H9 (cell line): ENCODE data around the gene CEP350. TPM values are rescaled to one million over a fixed set of nuclear protein-coding genes. Genes with fewer than 3 reads are reported as not detected.

Experiments
- DNase-seq: peaks from one replicate; pipeline ENCODE4 v3.0.0-alpha.2; 2017
- H2AFZ ChIP-seq: one replicate; pipeline ENCODE4 v1.6.1; 2013; ENCODE audit warnings: mild to moderate bottlenecking, low read length, control low read depth, moderate library complexity
- H2AK5ac ChIP-seq: 2 replicates; pipeline ENCODE4 v1.6.1; 2013; ENCODE audit warnings: low read length, control low read depth, mixed read lengths; ENCODE audit not compliant: insufficient read length
- H2BK120ac ChIP-seq: one replicate; pipeline ENCODE4 v1.6.1; 2013; ENCODE audit warnings: low read depth, mild to moderate bottlenecking, low read length, control low read depth, inconsistent platforms; ENCODE audit not compliant: poor library complexity, severe bottlenecking
- H2BK12ac ChIP-seq: 2 replicates; pipeline ENCODE4 v1.6.1; 2013; ENCODE audit warnings: low read length, control low read depth, mixed read lengths, low read depth; ENCODE audit not compliant: insufficient read length
- H2BK15ac ChIP-seq: 2 replicates; pipeline ENCODE4 v1.6.1; 2013; ENCODE audit warnings: low read depth, low read length, control low read depth
- H2BK20ac ChIP-seq: one replicate; pipeline ENCODE4 v1.6.1; 2013; ENCODE audit warnings: low read depth, mild to moderate bottlenecking, low read length, control low read depth, inconsistent platforms; ENCODE audit not compliant: poor library complexity, severe bottlenecking
- H2BK5ac ChIP-seq: 2 replicates; pipeline ENCODE4 v1.6.1; 2013; ENCODE audit warnings: low read length, control low read depth, mixed read lengths; ENCODE audit not compliant: insufficient read length
- H3K14ac ChIP-seq: 2 replicates; pipeline ENCODE4 v1.6.1; 2013; ENCODE audit warnings: low read length, control low read depth; ENCODE audit not compliant: insufficient read depth
- H3K18ac ChIP-seq: 2 replicates; pipeline ENCODE4 v1.6.1; 2013; ENCODE audit warnings: low read depth, mild to moderate bottlenecking, mixed read lengths, low read length, control low read depth; ENCODE audit not compliant: insufficient read length
- H3K23ac ChIP-seq: 2 replicates; pipeline ENCODE4 v1.6.1; 2013; ENCODE audit warnings: low read length, control low read depth, mixed read lengths, low read depth; ENCODE audit not compliant: insufficient read length
- H3K23me2 ChIP-seq: 2 replicates; pipeline ENCODE4 v1.6.1; 2013; ENCODE audit warnings: low read depth, mild to moderate bottlenecking, mixed read lengths, low read length, control low read depth; ENCODE audit not compliant: insufficient read length, poor library complexity, severe bottlenecking
- H3K27ac ChIP-seq: 2 replicates; pipeline ENCODE4 v1.5.1; 2013; ENCODE audit warnings: low read length, control low read depth, mixed read lengths, low read depth; ENCODE audit not compliant: insufficient read length
- H3K27me3 ChIP-seq: 2 replicates; pipeline ENCODE4 v1.6.1; 2013; ENCODE audit warnings: low read length, control low read depth, inconsistent platforms; ENCODE audit not compliant: insufficient read depth
- H3K4ac ChIP-seq: 2 replicates; pipeline ENCODE4 v1.6.1; 2013; ENCODE audit warnings: low read depth, mild to moderate bottlenecking, control low read depth, inconsistent platforms, low read length, moderate library complexity
- H3K4me1 ChIP-seq: 2 replicates; pipeline ENCODE4 v1.6.1; 2013; ENCODE audit warnings: low read length, control low read depth, inconsistent platforms; ENCODE audit not compliant: insufficient read depth
- H3K4me2 ChIP-seq: 2 replicates; pipeline ENCODE4 v1.6.1; 2013; ENCODE audit warnings: low read length, control low read depth, mixed read lengths; ENCODE audit not compliant: insufficient read length, insufficient read depth
- H3K56ac ChIP-seq: 2 replicates; pipeline ENCODE4 v1.6.1; 2013; ENCODE audit warnings: low read depth, mild to moderate bottlenecking, mixed read lengths, low read length, control low read depth; ENCODE audit not compliant: insufficient read length
- H3K79me1 ChIP-seq: 2 replicates; pipeline ENCODE4 v1.6.1; 2013; ENCODE audit warnings: low read depth, mild to moderate bottlenecking, moderate library complexity, low read length, control low read depth, inconsistent platforms; ENCODE audit not compliant: insufficient read depth, poor library complexity, severe bottlenecking
- H3K79me2 ChIP-seq: 2 replicates; pipeline ENCODE4 v1.6.1; 2013; ENCODE audit warnings: low read length, control low read depth, inconsistent platforms; ENCODE audit not compliant: insufficient read depth
- H3K9ac ChIP-seq: 2 replicates; pipeline ENCODE4 v1.6.1; 2013; ENCODE audit warnings: low read length, control low read depth, mixed read lengths; ENCODE audit not compliant: insufficient read length; ENCODE audit errors: extremely low read depth
- H3K9me3 ChIP-seq: one replicate; pipeline ENCODE4 v1.6.1; 2013; ENCODE audit warnings: low read depth, low read length, inconsistent platforms; ENCODE audit not compliant: control insufficient read depth
- H3T11ph ChIP-seq: one replicate; pipeline ENCODE4 v1.6.1; 2013; ENCODE audit warnings: mild to moderate bottlenecking, low read length, control low read depth, inconsistent platforms
- H4K20me1 ChIP-seq: one replicate; pipeline ENCODE4 v1.6.1; 2013; ENCODE audit not compliant: control insufficient read depth, insufficient read length, insufficient read depth
- H4K5ac ChIP-seq: 2 replicates; pipeline ENCODE4 v1.6.1; 2013; ENCODE audit warnings: low read depth, mild to moderate bottlenecking, mixed read lengths, low read length, control low read depth; ENCODE audit not compliant: insufficient read length
- H4K8ac ChIP-seq: replicated peaks from 2 replicates; pipeline ENCODE4 v1.6.1; 2013; ENCODE audit warnings: low read length, control low read depth, mixed read lengths, low read depth; ENCODE audit not compliant: insufficient read length
- H4K91ac ChIP-seq: 2 replicates; pipeline ENCODE4 v1.6.1; 2013; ENCODE audit warnings: low read depth, mild to moderate bottlenecking, moderate library complexity, mixed read lengths, low read length, control low read depth; ENCODE audit not compliant: insufficient read length
- H3K27ac Mint-ChIP-seq, 3 experiments: 2 replicates in 2 of 3; 3 replicates in 1 of 3; pipeline ENCODE4 v1.8.0; 2020 to 2021; ENCODE audit warnings: mixed read lengths in 3 of 3, mild to moderate bottlenecking in 1 of 3, moderate library complexity in 1 of 3
- H3K27me3 Mint-ChIP-seq: 2 replicates; pipeline ENCODE4 v1.8.0; 2021; ENCODE audit warnings: low read depth, mild to moderate bottlenecking, moderate library complexity, mixed read lengths
- H3K36me3 Mint-ChIP-seq, 3 experiments: 2 replicates in 2 of 3; 3 replicates in 1 of 3; pipeline ENCODE4 v1.8.0; 2020 to 2021; ENCODE audit warnings: low read depth in 3 of 3, mixed read lengths in 3 of 3; ENCODE audit not compliant: insufficient read depth in 1 of 3
- H3K4me1 Mint-ChIP-seq, 2 experiments: 2 replicates each; pipeline ENCODE4 v1.8.0; 2020; ENCODE audit warnings: mixed read lengths in 2 of 2
- H3K4me3 Mint-ChIP-seq, 2 experiments: 2 replicates in 1 of 2; 3 replicates in 1 of 2; pipeline ENCODE4 v1.8.0; 2020 to 2021; ENCODE audit warnings: mild to moderate bottlenecking in 2 of 2, mixed read lengths in 2 of 2, moderate library complexity in 1 of 2
- H3K9me3 Mint-ChIP-seq, 2 experiments: 2 replicates in 1 of 2; 3 replicates in 1 of 2; pipeline ENCODE4 v1.8.0; 2020; ENCODE audit warnings: mild to moderate bottlenecking in 2 of 2, mixed read lengths in 2 of 2, moderate library complexity in 1 of 2
- CTCF ChIP-seq: fragments of 200-600 bp; sonication (generic); conservative IDR thresholded peaks from 3 replicates; pipeline ENCODE4 v1.8.0; 2021; ENCODE audit warnings: antibody characterized with exemption, mild to moderate bottlenecking
- WGBS: extraction: QIAGEN DNeasy Blood & Tissue Kit; methylation state at CpG from one replicate; pipeline ENCODE4 v1.1.7; 2013; ENCODE audit warnings: missing lambda C conversion rate, low lambda C conversion rate, mixed read lengths; ENCODE audit not compliant: insufficient read length; ENCODE audit errors: extremely low coverage; 5-methylcytosine and 5-hydroxymethylcytosine counted together
- total RNA-seq: library from RNA; stranded (reverse); gene quantifications from 2 replicates; pipeline ENCODE4 v1.2.1, GENCODE V29; 2021

The CEP350 gene
- total RNA-seq, 1 experiment from 2014 or later, result 39.2 TPM

GRCh38 chr1:180112091-180112490 is 157.5 kb downstream of the CEP350 start:
- no peak overlapping the region for H2AFZ ChIP-seq
- no peak overlapping the region for H2BK20ac ChIP-seq
- H2AK5ac ChIP-seq, result no peak overlapping the region
- H4K5ac ChIP-seq, result no peak overlapping the region
- H3K23me2 ChIP-seq, result no peaks in the 10 kb centered on the region
- TF ChIP-seq CTCF, result no peak
- H3K4me1 Mint-ChIP-seq, result no peaks in the 10 kb centered on the region
- no peak for DNase-seq
- no peak overlapping the region for H3K9ac ChIP-seq
- H4K91ac ChIP-seq, result no peak overlapping the region
- no peak overlapping the region for H2BK15ac ChIP-seq
- WGBS, result no CpG with 5 or more reads among the region's 2 CpGs
- H3K27ac Mint-ChIP-seq, result no peak overlapping the region
- no peaks in the 10 kb centered on the region for H3K79me1 ChIP-seq
- H3K4me3 Mint-ChIP-seq, result no peak overlapping the region
- H3K36me3 Mint-ChIP-seq, result peaks cover 5 to 25% (median 16%) of the 10 kb centered on the region in 3 experiments; a peak in 6 of 7 replicates
- H3K4ac ChIP-seq, result no peak overlapping the region
- no peak overlapping the region for H3K14ac ChIP-seq
- no peak overlapping the region for H3K23ac ChIP-seq
- no peak overlapping the region for H4K8ac ChIP-seq
- H3K79me2 ChIP-seq, result no peaks in the 10 kb centered on the region
- no peaks in the 10 kb centered on the region for H3K4me1 ChIP-seq
- H3T11ph ChIP-seq, result no peak overlapping the region
- H2BK12ac ChIP-seq, result no peak overlapping the region
- no peak overlapping the region for H3K4me2 ChIP-seq
- H2BK5ac ChIP-seq, result no peak overlapping the region
- H3K27ac ChIP-seq, result no peak overlapping the region
- H3K56ac ChIP-seq, result no peak overlapping the region
- H3K27me3 Mint-ChIP-seq, result no peaks in the 10 kb centered on the region
- no peak overlapping the region for H3K18ac ChIP-seq
- no peaks in the 10 kb centered on the region for H3K27me3 ChIP-seq
- H3K9me3 ChIP-seq, result no peaks in the 10 kb centered on the region
- H2BK120ac ChIP-seq, result no peak overlapping the region
- H4K20me1 ChIP-seq, result no peaks in the 10 kb centered on the region
- H3K9me3 Mint-ChIP-seq, result no peaks in the 10 kb centered on the region
